ENCODE measurements around the gene ETV5.

The ETV5 gene

GRCh38 chr3:186094271-186094670 lies 14.6 kb downstream of the ETV5 start:
- ChIA-PET POLR2A (interaction anchor here (0.6 kb wide), 1 partner anchor 81 kb away, joined by 3 read pairs; no protein-coding TSS in a partner anchor), CTCF (interaction anchor here (0.6 kb wide), 1 partner anchor 111 kb away, joined by 4 read pairs; no protein-coding TSS in a partner anchor)
- no peak for TF ChIP-seq L3MBTL2 (conservative IDR thresholded peaks at IDR 0.05)
- no peak for TF ChIP-seq ELF4 (IDR thresholded peaks at IDR 0.05)
- TF ChIP-seq HDGF (IDR thresholded peaks at IDR 0.05; ENCODE audit: borderline replicate concordance) = no peak
- TF ChIP-seq SUZ12 (IDR thresholded peaks at IDR 0.05) = no peak
- no peak for TF ChIP-seq BHLHE40 (IDR thresholded peaks at IDR 0.05; ENCODE audit: borderline replicate concordance)
- no peak for TF ChIP-seq FOXA1 (IDR thresholded peaks at IDR 0.05)
- TF ChIP-seq, protein P1, sequence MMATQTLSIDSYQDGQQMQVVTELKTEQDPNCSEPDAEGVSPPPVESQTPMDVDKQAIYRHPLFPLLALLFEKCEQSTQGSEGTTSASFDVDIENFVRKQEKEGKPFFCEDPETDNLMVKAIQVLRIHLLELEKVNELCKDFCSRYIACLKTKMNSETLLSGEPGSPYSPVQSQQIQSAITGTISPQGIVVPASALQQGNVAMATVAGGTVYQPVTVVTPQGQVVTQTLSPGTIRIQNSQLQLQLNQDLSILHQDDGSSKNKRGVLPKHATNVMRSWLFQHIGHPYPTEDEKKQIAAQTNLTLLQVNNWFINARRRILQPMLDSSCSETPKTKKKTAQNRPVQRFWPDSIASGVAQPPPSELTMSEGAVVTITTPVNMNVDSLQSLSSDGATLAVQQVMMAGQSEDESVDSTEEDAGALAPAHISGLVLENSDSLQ (IDR thresholded peaks at IDR 0.05) = no peak
- no peak for TF ChIP-seq FOXK2 (IDR thresholded peaks at IDR 0.05)
- TF ChIP-seq ZNF384 (IDR thresholded peaks at IDR 0.05) = no peak
- TF ChIP-seq CTBP1 (IDR thresholded peaks at IDR 0.05; ENCODE audit: borderline replicate concordance) = no peak
- TF ChIP-seq FOXM1 (IDR thresholded peaks at IDR 0.05; ENCODE audit: borderline replicate concordance) = no peak
- no peak for TF ChIP-seq NFRKB (IDR thresholded peaks at IDR 0.05)
- no peak for DNase-seq (ENCODE audit: extremely low spot score)

GRCh38 chr3:186093271-186093900 lies 15.5 kb downstream of the ETV5 start:
- TF ChIP-seq FOXM1 (IDR thresholded peaks at IDR 0.05; ENCODE audit: borderline replicate concordance) (no peak), ELF4 (IDR thresholded peaks at IDR 0.05) (no peak), FOXK2 (IDR thresholded peaks at IDR 0.05) (no peak), SUZ12 (IDR thresholded peaks at IDR 0.05) (no peak)
- ChIA-PET POLR2A (interaction anchor here (0.6 kb wide), 1 partner anchor 81 kb away, joined by 3 read pairs; no protein-coding TSS in a partner anchor), CTCF (interaction anchor here (0.6 kb wide), 1 partner anchor 111 kb away, joined by 4 read pairs; no protein-coding TSS in a partner anchor)
- no peak for DNase-seq (ENCODE audit: extremely low spot score)

DNA sequence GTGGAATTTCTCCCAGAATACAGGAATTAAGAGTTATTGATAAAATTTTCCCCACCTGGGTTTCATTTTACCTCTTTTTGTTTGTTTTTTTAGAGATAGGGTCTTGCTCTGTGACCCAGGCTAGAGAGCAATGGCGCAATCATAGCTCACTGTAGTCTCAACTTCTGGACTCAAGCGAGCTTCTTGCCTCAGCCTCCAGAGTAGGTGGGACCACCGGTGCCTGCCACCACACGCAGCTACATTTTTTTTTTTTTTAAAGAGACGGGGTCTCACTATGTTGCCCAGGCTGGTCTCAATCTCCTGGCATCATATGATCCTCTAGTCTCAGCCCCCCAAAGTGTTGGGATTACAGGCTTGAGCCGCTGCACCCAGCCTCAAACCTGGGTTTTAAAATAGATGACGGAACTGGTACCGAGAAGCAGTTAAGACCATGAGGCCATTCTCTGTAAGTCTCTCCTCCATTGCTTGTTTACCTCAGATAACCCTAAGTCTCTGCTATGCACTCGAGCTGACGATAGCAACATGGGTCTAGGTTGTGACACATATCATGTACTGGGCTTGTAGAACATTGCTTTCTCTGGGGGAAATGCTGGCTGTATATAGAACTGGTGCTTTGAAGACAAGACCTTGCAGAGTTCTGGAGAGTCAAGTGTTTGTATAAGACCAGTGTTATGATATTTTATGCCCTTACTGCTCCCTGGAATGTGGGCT lies 16.4 kb downstream of the ETV5 start:
- TF ChIP-seq NFRKB (IDR thresholded peaks at IDR 0.05) (no peak), FOXA1 (IDR thresholded peaks at IDR 0.05) (no peak), SP1 (IDR thresholded peaks at IDR 0.05) (no peak), FOXK2 (IDR thresholded peaks at IDR 0.05) (no peak), ELF4 (IDR thresholded peaks at IDR 0.05) (no peak), CTBP1 (IDR thresholded peaks at IDR 0.05; ENCODE audit: borderline replicate concordance) (no peak), HDGF (IDR thresholded peaks at IDR 0.05; ENCODE audit: borderline replicate concordance) (no peak), LEF1 (IDR thresholded peaks at IDR 0.05; ENCODE audit: borderline replicate concordance) (no peak), L3MBTL2 (conservative IDR thresholded peaks at IDR 0.05) (no peak), SUZ12 (IDR thresholded peaks at IDR 0.05) (no peak), BHLHE40 (IDR thresholded peaks at IDR 0.05; ENCODE audit: borderline replicate concordance) (no peak), FOXM1 (IDR thresholded peaks at IDR 0.05; ENCODE audit: borderline replicate concordance) (no peak), ZNF384 (IDR thresholded peaks at IDR 0.05) (no peak), ARNT (IDR thresholded peaks at IDR 0.05) (no peak), TARDBP (IDR thresholded peaks at IDR 0.05) (no peak)
- TF ChIP-seq, protein P1 (IDR thresholded peaks at IDR 0.05) = no peak
- POLR2A ChIA-PET = no interaction called here
- DNase-seq (ENCODE audit: extremely low spot score) = no peak
- CTCF ChIA-PET = no interaction called here

GRCh38 chr3:186090901-186091300 lies 18.0 kb downstream of the ETV5 start:
- TF ChIP-seq L3MBTL2 (conservative IDR thresholded peaks at IDR 0.05) (no peak), SP1 (IDR thresholded peaks at IDR 0.05) (no peak), SUZ12 (IDR thresholded peaks at IDR 0.05) (no peak), HDGF (IDR thresholded peaks at IDR 0.05; ENCODE audit: borderline replicate concordance) (no peak), NFRKB (IDR thresholded peaks at IDR 0.05) (no peak), FOXK2 (IDR thresholded peaks at IDR 0.05) (no peak), FOXA1 (IDR thresholded peaks at IDR 0.05) (no peak)
- POLR2A ChIA-PET = no interaction called here
- DNase-seq (ENCODE audit: extremely low spot score) = no peak
- CTCF ChIA-PET = no interaction called here

DNA sequence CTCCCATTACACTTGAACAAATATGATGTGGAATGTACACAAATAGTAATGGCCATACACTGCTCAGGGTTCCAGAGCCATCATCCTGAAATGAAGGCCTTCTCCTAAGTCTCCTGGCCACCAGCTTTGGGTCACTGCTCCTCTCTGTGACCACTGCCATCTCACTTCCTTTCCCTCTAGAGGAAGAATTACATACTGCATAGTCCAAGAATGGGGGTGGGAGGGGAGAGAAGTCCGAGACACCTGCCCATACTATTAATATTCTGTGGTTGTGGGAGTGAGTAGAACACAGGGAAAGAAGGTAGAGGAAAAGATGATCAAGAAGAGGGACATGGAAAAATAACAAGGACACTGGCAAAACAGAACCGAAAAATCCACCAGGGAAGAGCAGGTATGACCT lies 20.6 kb downstream of the ETV5 start:
- TF ChIP-seq NFRKB (IDR thresholded peaks at IDR 0.05) (no peak), TARDBP (IDR thresholded peaks at IDR 0.05) (no peak), ZNF384 (IDR thresholded peaks at IDR 0.05) (no peak), ARNT (IDR thresholded peaks at IDR 0.05) (no peak), FOXK2 (IDR thresholded peaks at IDR 0.05) (no peak), L3MBTL2 (conservative IDR thresholded peaks at IDR 0.05) (no peak), FOXM1 (IDR thresholded peaks at IDR 0.05; ENCODE audit: borderline replicate concordance) (no peak), LEF1 (IDR thresholded peaks at IDR 0.05; ENCODE audit: borderline replicate concordance) (no peak), SUZ12 (IDR thresholded peaks at IDR 0.05) (no peak), CTBP1 (IDR thresholded peaks at IDR 0.05; ENCODE audit: borderline replicate concordance) (no peak), HDGF (IDR thresholded peaks at IDR 0.05; ENCODE audit: borderline replicate concordance) (no peak), FOXA1 (IDR thresholded peaks at IDR 0.05) (no peak), BHLHE40 (IDR thresholded peaks at IDR 0.05; ENCODE audit: borderline replicate concordance) (no peak)
- TF ChIP-seq, protein P1 (IDR thresholded peaks at IDR 0.05) = no peak
- ChIA-PET POLR2A (no interaction called here), CTCF (no interaction called here)
- DNase-seq (ENCODE audit: extremely low spot score) = no peak

GRCh38 chr3:186084264-186084663 lies 24.6 kb downstream of the ETV5 start:
- CTCF ChIA-PET = no interaction called here
- TF ChIP-seq SP1 (IDR thresholded peaks at IDR 0.05) = no peak
- TF ChIP-seq FOXM1 (IDR thresholded peaks at IDR 0.05; ENCODE audit: borderline replicate concordance) = no peak
- TF ChIP-seq TARDBP (IDR thresholded peaks at IDR 0.05) = no peak
- no peak for DNase-seq (ENCODE audit: extremely low spot score)
- POLR2A ChIA-PET = no interaction called here

Measured in HEK293T (cell line).